Measurements from ENCODE around the gene SUPV3L1.

Gene SUPV3L1

DNA sequence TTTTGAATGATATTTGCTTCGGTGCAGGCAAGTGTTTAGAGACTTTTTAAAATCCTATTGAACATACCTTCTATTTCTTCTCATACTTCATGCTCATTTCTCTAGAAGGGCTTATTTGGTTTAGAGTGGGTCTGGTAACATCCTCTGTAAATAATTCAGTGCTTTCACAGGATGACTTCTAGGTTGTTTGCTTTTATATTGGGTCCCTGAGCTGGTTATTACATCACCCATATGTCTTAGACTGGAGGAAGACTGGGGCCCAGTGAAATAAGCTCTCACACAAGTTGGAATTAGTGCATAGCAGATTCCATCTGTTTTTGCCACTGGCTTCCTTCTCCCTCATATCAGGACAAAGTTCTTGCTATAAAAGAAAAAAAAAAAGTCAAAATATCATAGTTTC lies 6.5 kb downstream of the SUPV3L1 start:
- Histone ChIP-seq H3K79me2 (ENCODE audit: insufficient read depth, low read length) (peaks cover 42% of the 10 kb centered on the region), H3K36me3 (ENCODE audit: low read length) (peaks cover 13% of the 10 kb centered on the region; the same call in 1 of the 2 replicates)

DNA sequence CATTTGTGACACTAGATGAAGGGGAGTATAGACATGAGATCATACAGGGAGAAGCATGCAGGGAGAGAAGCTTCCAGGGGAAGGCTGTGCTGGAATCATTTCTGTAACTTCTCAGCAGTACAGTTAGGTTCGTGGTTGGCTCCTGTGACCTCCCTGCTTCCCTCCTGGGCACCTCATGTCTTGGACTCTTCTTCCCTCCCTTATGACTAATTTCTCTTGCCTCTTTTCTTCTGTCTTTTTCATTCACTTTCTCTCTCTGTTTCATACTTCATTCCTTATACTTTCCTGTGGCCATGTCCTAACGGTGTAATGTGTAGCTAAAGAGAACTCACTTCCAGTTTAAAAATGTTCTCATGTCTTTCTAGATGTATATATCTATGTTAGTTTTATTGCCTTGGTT lies 21.0 kb downstream of the SUPV3L1 start:
- H3K9ac ChIP-seq (ENCODE audit: low read length), result no peak overlapping the region
- H3K4me3 ChIP-seq (ENCODE audit: insufficient read depth, low read length, poor library complexity, severe bottlenecking), result no peak overlapping the region
- TF ChIP-seq, protein P1, sequence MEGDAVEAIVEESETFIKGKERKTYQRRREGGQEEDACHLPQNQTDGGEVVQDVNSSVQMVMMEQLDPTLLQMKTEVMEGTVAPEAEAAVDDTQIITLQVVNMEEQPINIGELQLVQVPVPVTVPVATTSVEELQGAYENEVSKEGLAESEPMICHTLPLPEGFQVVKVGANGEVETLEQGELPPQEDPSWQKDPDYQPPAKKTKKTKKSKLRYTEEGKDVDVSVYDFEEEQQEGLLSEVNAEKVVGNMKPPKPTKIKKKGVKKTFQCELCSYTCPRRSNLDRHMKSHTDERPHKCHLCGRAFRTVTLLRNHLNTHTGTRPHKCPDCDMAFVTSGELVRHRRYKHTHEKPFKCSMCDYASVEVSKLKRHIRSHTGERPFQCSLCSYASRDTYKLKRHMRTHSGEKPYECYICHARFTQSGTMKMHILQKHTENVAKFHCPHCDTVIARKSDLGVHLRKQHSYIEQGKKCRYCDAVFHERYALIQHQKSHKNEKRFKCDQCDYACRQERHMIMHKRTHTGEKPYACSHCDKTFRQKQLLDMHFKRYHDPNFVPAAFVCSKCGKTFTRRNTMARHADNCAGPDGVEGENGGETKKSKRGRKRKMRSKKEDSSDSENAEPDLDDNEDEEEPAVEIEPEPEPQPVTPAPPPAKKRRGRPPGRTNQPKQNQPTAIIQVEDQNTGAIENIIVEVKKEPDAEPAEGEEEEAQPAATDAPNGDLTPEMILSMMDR (IDR thresholded peaks at IDR 0.05; ENCODE audit: insufficient read depth, low read length, poor library complexity, severe bottlenecking), result no peak
- TF ChIP-seq EZH2phosphoT487 (conservative IDR thresholded peaks at IDR 0.05; ENCODE audit: low read length), result no peak
- no peaks in the 10 kb centered on the region for H3F3A ChIP-seq (ENCODE audit: insufficient read depth)
- H3K9me3 ChIP-seq (ENCODE audit: insufficient read depth, low read length), result no peaks in the 10 kb centered on the region
- H4K20me1 ChIP-seq (ENCODE audit: low read depth, low read length), result no peaks in the 10 kb centered on the region
- H2AFZ ChIP-seq (ENCODE audit: low read depth, low read length, severe bottlenecking), result no peak overlapping the region
- no peak overlapping the region for H3K4me2 ChIP-seq (ENCODE audit: low read depth, low read length, poor library complexity, severe bottlenecking)
- H3K36me3 ChIP-seq (ENCODE audit: low read length), result peaks cover 14% of the 10 kb centered on the region; the same call in 1 of the 2 replicates
- no peaks in the 10 kb centered on the region for H3K9me2 ChIP-seq (replicated peaks; ENCODE audit: insufficient read depth, low read length)
- no peaks in the 10 kb centered on the region for H3K79me2 ChIP-seq (ENCODE audit: insufficient read depth, low read length)
- H3K27ac ChIP-seq (ENCODE audit: low read depth, low read length), result no peak overlapping the region
- H3K27me3 ChIP-seq (ENCODE audit: low read length), result no peaks in the 10 kb centered on the region

More for the DNA sequence above, 6.5 kb downstream of the SUPV3L1 start:
- Histone ChIP-seq H3K27me3 (ENCODE audit: low read length) (no peaks in the 10 kb centered on the region), H3K9ac (ENCODE audit: low read length) (no peak overlapping the region), H2AFZ (ENCODE audit: low read depth, low read length, severe bottlenecking) (no peak overlapping the region), H4K20me1 (ENCODE audit: low read depth, low read length) (0 out of 2 replicates have a peak, but pooled peaks cover 3% of the 10 kb centered on the region), H3F3A (ENCODE audit: insufficient read depth) (no peaks in the 10 kb centered on the region), H3K27ac (ENCODE audit: low read depth, low read length) (no peak overlapping the region), H3K9me3 (ENCODE audit: insufficient read depth, low read length) (no peaks in the 10 kb centered on the region), H3K4me3 (ENCODE audit: insufficient read depth, low read length, poor library complexity, severe bottlenecking) (no peak overlapping the region), H3K9me2 (replicated peaks; ENCODE audit: insufficient read depth, low read length) (no peaks in the 10 kb centered on the region), H3K4me2 (ENCODE audit: low read depth, low read length, poor library complexity, severe bottlenecking) (no peak overlapping the region)
- TF ChIP-seq, protein P1 (IDR thresholded peaks at IDR 0.05; ENCODE audit: insufficient read depth, low read length, poor library complexity, severe bottlenecking), result no peak
- no peak for TF ChIP-seq EZH2phosphoT487 (conservative IDR thresholded peaks at IDR 0.05; ENCODE audit: low read length)

DNA sequence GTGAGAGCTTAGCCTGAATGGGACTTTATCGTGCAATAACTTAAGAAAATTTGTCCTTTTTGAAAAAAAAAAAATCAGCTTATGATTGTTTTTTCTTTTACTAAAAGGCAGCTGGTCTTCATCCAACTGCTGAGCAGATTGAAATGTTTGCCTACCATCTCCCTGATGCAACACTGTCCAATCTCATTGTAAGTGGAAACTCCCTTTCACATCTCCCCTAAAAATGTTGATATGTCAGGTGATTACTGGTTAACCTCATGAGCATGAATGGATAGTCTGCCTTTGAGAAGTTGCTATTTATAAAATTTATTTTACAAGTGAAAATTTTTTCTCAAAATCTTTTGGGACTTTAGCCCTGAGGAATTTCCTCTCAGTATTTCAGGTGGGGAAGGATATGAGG lies 22.3 kb downstream of the SUPV3L1 start:
- Histone ChIP-seq H3K27ac (ENCODE audit: low read depth, low read length) (no peak overlapping the region), H3K9me3 (ENCODE audit: insufficient read depth, low read length) (no peaks in the 10 kb centered on the region), H3K27me3 (ENCODE audit: low read length) (no peaks in the 10 kb centered on the region), H3K4me2 (ENCODE audit: low read depth, low read length, poor library complexity, severe bottlenecking) (no peak overlapping the region), H4K20me1 (ENCODE audit: low read depth, low read length) (no peaks in the 10 kb centered on the region), H3K36me3 (ENCODE audit: low read length) (peaks cover 15% of the 10 kb centered on the region; the same call in 1 of the 2 replicates), H3F3A (ENCODE audit: insufficient read depth) (no peaks in the 10 kb centered on the region), H3K79me2 (ENCODE audit: insufficient read depth, low read length) (no peaks in the 10 kb centered on the region), H3K4me3 (ENCODE audit: insufficient read depth, low read length, poor library complexity, severe bottlenecking) (no peak overlapping the region), H2AFZ (ENCODE audit: low read depth, low read length, severe bottlenecking) (no peak overlapping the region), H3K9ac (ENCODE audit: low read length) (no peak overlapping the region), H3K9me2 (replicated peaks; ENCODE audit: insufficient read depth, low read length) (no peaks in the 10 kb centered on the region)
- TF ChIP-seq, protein P1 (IDR thresholded peaks at IDR 0.05; ENCODE audit: insufficient read depth, low read length, poor library complexity, severe bottlenecking), result no peak
- TF ChIP-seq EZH2phosphoT487 (conservative IDR thresholded peaks at IDR 0.05; ENCODE audit: low read length), result no peak
